Coronary artery (tissue), 2 donors: ENCODE measurements around the gene NPHP1.
"Not testable (repeated sequence)": the region's sequence is repeated elsewhere in the genome, so short reads cannot be mapped to it uniquely, and the experiment has no call there.

Experiments used
- DNase-seq: peaks from one replicate; pipeline ENCODE4 v3.0.0-alpha.2; 2017; ENCODE audit warnings: low spot score
- H3K27ac ChIP-seq, 2 donors: fragments of 200-600 bp; sonication (generic); one replicate each; pipeline ENCODE4 v1.5.1; 2016 to 2019
- H3K4me3 ChIP-seq: fragments of 200-600 bp; sonication (generic); 2 replicates; pipeline ENCODE4 v1.5.1; 2016; ENCODE audit warnings: mild to moderate bottlenecking, moderate library complexity
- CTCF ChIP-seq: fragments of 200-600 bp; sonication (generic); IDR thresholded peaks from one replicate; pipeline ENCODE4 v1.5.1; 2019; ENCODE audit warnings: antibody characterized with exemption

NPHP1 gene

GRCh38 chr2:110114831-110115255 lies 90.0 kb downstream of the NPHP1 start:
- Histone ChIP-seq H3K27ac (peak overlapping the region in 1 of 2 donors; percentile 52), H3K4me3 (peak overlapping the region; percentile 66)
- no peak for TF ChIP-seq CTCF
- no peak for DNase-seq

- Histone ChIP-seq H3K4me3 (peak overlapping the region; percentile 66), H3K27ac (peak overlapping the region in 1 of 2 donors; percentile 52)
- TF ChIP-seq CTCF: no peak
- DNase-seq: no peak
Observed at GRCh38 chr2:110113961-110114591, 90.7 kb downstream of the NPHP1 start.

- H3K4me3 ChIP-seq, H3K27ac ChIP-seq, DNase-seq: not testable (repeated sequence)
Observed at GRCh38 chr2:110108291-110108690, 96.5 kb downstream of the NPHP1 start.

GRCh38 chr2:110107092-110108079 lies 97.4 kb downstream of the NPHP1 start:
- Histone ChIP-seq H3K4me3 (no peak overlapping the region), H3K27ac (no peak overlapping the region)
- DNase-seq: no peak
- no peak for TF ChIP-seq CTCF

GRCh38 chr2:110106642-110107041 lies 98.2 kb downstream of the NPHP1 start:
- H3K27ac ChIP-seq: no peak overlapping the region
- DNase-seq: no peak
- no peak overlapping the region for H3K4me3 ChIP-seq
- TF ChIP-seq CTCF: no peak

GRCh38 chr2:110105608-110106467 lies 99.0 kb downstream of the NPHP1 start:
- no peak for DNase-seq
- peak overlapping the region in 1 of 2 donors; percentile 9 for H3K27ac ChIP-seq
- TF ChIP-seq CTCF: no peak
- no peak overlapping the region for H3K4me3 ChIP-seq

- no peak for DNase-seq
- no peak for TF ChIP-seq CTCF
- H3K27ac ChIP-seq: no peak overlapping the region
Observed at GRCh38 chr2:110105183-110105582, 99.6 kb downstream of the NPHP1 start.

More at GRCh38 chr2:110105183-110105582, 99.6 kb downstream of the NPHP1 start:
- H3K4me3 ChIP-seq: no peak overlapping the region
